HCT116 (cell line): ENCODE data around the gene PLEKHG3. TPM values are rescaled to one million over a fixed set of nuclear protein-coding genes. Genes with fewer than 3 reads are reported as not detected.

ENCODE experiments used
- ATAC-seq: fragments of 200-7000 bp; cut with Tn5 transposase; 2 replicates; pipeline ENCODE4 v1.9.1; 2020; ENCODE audit warnings: mild to moderate bottlenecking, moderate library complexity
- BruUV-seq: library from RNA; stranded (reverse); fragments of 400-500 nt; replicated peaks from 2 replicates; lab custom pipeline; 2021; lab: Mats Ljungman, UMichigan
- CTCF ChIA-PET: fragments of 300-600 bp; sonication (Branson Sonifier 250); formaldehyde crosslinking; loops from one replicate; lab custom pipeline; 2021; ENCODE audit warnings: antibody characterized with exemption; lab: Charles Lee
- POLR2A ChIA-PET: fragments of 300-600, 350-600 bp; sonication (Branson Sonifier 250); formaldehyde crosslinking; loops from one replicate; lab custom pipeline; 2021; ENCODE audit warnings: antibody characterized with exemption; lab: Charles Lee
- RAD21 ChIA-PET, 2 experiments: fragments of 300-600 bp; sonication (Branson Sonifier 250); formaldehyde crosslinking; loops; one replicate each; lab custom pipeline; 2023; ENCODE audit warnings: low total read pairs in 2 of 2; ENCODE audit not compliant: uncharacterized antibody in 2 of 2, unreplicated experiment in 2 of 2, low non-redundant PET in 1 of 2; lab: Charles Lee
- DNase-seq: peaks from one replicate; pipeline ENCODE4 v3.0.0-alpha.2; 2010; ENCODE audit warnings: low read depth, low spot score
- H2AFZ ChIP-seq: fragments of 200-600 bp; shearing (Covaris generic), sonication (generic); 2 replicates; pipeline ENCODE4 v1.6.1; 2017; ENCODE audit warnings: low read depth, mixed run types, mixed read lengths, antibody characterized with exemption, low read length; ENCODE audit not compliant: poor library complexity, severe bottlenecking
- H3K27ac ChIP-seq: 2 replicates; pipeline ENCODE4 v1.5.1; 2012; ENCODE audit warnings: low read depth, low read length
- H3K27me3 ChIP-seq: fragments of 200-600 bp; sonication (generic); 2 replicates; pipeline ENCODE4 v1.6.1; 2016; ENCODE audit warnings: mixed run types, low read length, mixed read lengths; ENCODE audit not compliant: insufficient read depth
- H3K36me3 ChIP-seq, 2 experiments: fragments of 200-500 bp in 1 of 2; fragments of 200-600 bp in 1 of 2; sonication (Bioruptor generic) in 1 of 2; sonication (generic) in 1 of 2; 2 replicates each; pipeline versions ENCODE4 v1.5.1 to v1.6.1; 2014 to 2016; ENCODE audit warnings: low read length in 2 of 2, inconsistent platforms in 1 of 2, mixed read lengths in 1 of 2, mixed run types in 1 of 2; ENCODE audit not compliant: insufficient read depth in 2 of 2, control insufficient read depth in 1 of 2
- H3K4me1 ChIP-seq, 2 experiments: fragments of 200-600 bp in 1 of 2; sonication (generic) in 1 of 2; 2 replicates each; pipeline versions ENCODE4 v1.5.1 to v1.6.1; 2012 to 2017; ENCODE audit warnings: low read length in 2 of 2, inconsistent platforms in 1 of 2, mild to moderate bottlenecking in 1 of 2, mixed read lengths in 1 of 2, mixed run types in 1 of 2, moderate library complexity in 1 of 2; ENCODE audit not compliant: insufficient read depth in 2 of 2, control insufficient read depth in 1 of 2
- H3K4me2 ChIP-seq: fragments of 200-600 bp; sonication (generic); 2 replicates; pipeline ENCODE4 v1.6.1; 2017; ENCODE audit warnings: mixed run types, low read length, mixed read lengths
- H3K4me3 ChIP-seq, 2 experiments: fragments of 200-600 bp in 1 of 2; sonication (generic) in 1 of 2; replicated peaks in 1 of 2; 2 replicates each; pipeline ENCODE4 v1.5.1; 2011 to 2016; ENCODE audit warnings: low read length in 2 of 2, control low read depth in 1 of 2, low read depth in 1 of 2, mild to moderate bottlenecking in 1 of 2, mixed read lengths in 1 of 2, mixed run types in 1 of 2
- H3K79me2 ChIP-seq: fragments of 200-600 bp; sonication (generic); 2 replicates; pipeline ENCODE4 v1.6.1; 2017; ENCODE audit warnings: mild to moderate bottlenecking, mixed run types, low read length, moderate library complexity, mixed read lengths; ENCODE audit not compliant: insufficient read depth
- H3K9ac ChIP-seq: fragments of 200-600 bp; sonication (generic); 2 replicates; pipeline ENCODE4 v1.6.1; 2016; ENCODE audit warnings: low read length, mixed read lengths
- H3K9me2 ChIP-seq: fragments of 200-600 bp; sonication (generic), shearing (Covaris generic); 2 replicates; pipeline ENCODE4 v1.6.1; 2017; ENCODE audit warnings: mixed run types, mild to moderate bottlenecking, moderate library complexity; ENCODE audit not compliant: insufficient read depth
- H3K9me3 ChIP-seq, 2 experiments: fragments of 200-500 bp in 1 of 2; fragments of 200-600 bp in 1 of 2; sonication (Bioruptor generic) in 1 of 2; sonication (generic) in 1 of 2; 2 replicates each; pipeline ENCODE4 v1.6.1; 2014 to 2017; ENCODE audit warnings: low read length in 2 of 2, mixed read lengths in 2 of 2, inconsistent platforms in 1 of 2, low read depth in 1 of 2, mild to moderate bottlenecking in 1 of 2, mixed run types in 1 of 2, moderate library complexity in 1 of 2; ENCODE audit not compliant: control insufficient read depth in 1 of 2, insufficient read depth in 1 of 2
- H4K20me1 ChIP-seq: fragments of 200-600 bp; sonication (generic), shearing (Covaris generic); 2 replicates; pipeline ENCODE4 v1.6.1; 2017; ENCODE audit warnings: mixed run types, mild to moderate bottlenecking, moderate library complexity; ENCODE audit not compliant: insufficient read depth
- CEBPB ChIP-seq: IDR thresholded peaks from 2 replicates; pipeline ENCODE4 v1.6.1; 2012; ENCODE audit warnings: low read depth
- CTCF ChIP-seq, 3 experiments: fragments of 200-600 bp in 1 of 3; sonication (generic) in 1 of 3; IDR thresholded peaks in 2 of 3; conservative IDR thresholded peaks in 1 of 3; 2 replicates each; pipeline ENCODE4 v1.5.1; 2012 to 2017; ENCODE audit warnings: low read depth in 2 of 3, low read length in 2 of 3, antibody characterized with exemption in 1 of 3, borderline replicate concordance in 1 of 3, control low read depth in 1 of 3, mild to moderate bottlenecking in 1 of 3, mixed read lengths in 1 of 3, mixed run types in 1 of 3, moderate library complexity in 1 of 3; ENCODE audit not compliant: insufficient read depth in 1 of 3
- EGR1 ChIP-seq: IDR thresholded peaks from 2 replicates; pipeline ENCODE4 v1.6.1; 2012; ENCODE audit warnings: low read depth
- ELF1 ChIP-seq: IDR thresholded peaks from 2 replicates; pipeline ENCODE4 v1.6.1; 2012; ENCODE audit warnings: low read depth, borderline replicate concordance
- MAX ChIP-seq: IDR thresholded peaks from 2 replicates; pipeline ENCODE4 v1.6.1; 2012
- SIN3A ChIP-seq: IDR thresholded peaks from 2 replicates; pipeline ENCODE4 v1.6.1; 2012; ENCODE audit warnings: low read depth
- SP1 ChIP-seq: IDR thresholded peaks from 2 replicates; pipeline ENCODE4 v1.6.1; 2012; ENCODE audit warnings: low read depth
- TCF7L2 ChIP-seq: IDR thresholded peaks from 2 replicates; pipeline ENCODE4 v1.7.0; 2011; ENCODE audit warnings: borderline replicate concordance, inconsistent platforms; ENCODE audit not compliant: insufficient read depth, insufficient read length; ENCODE audit errors: extremely low read depth
- YY1 ChIP-seq: IDR thresholded peaks from 2 replicates; pipeline ENCODE4 v1.6.1; 2011; ENCODE audit warnings: low read length, low read depth, moderate library complexity, mild to moderate bottlenecking; ENCODE audit not compliant: insufficient replicate concordance; ENCODE audit errors: extremely low read depth
- ZFX ChIP-seq: fragments of 450-650 bp; IDR thresholded peaks from 2 replicates; pipeline ENCODE4 v1.6.1; 2017
- intact Hi-C: fragments of 100-400 bp; cut with micrococcal nuclease; formaldehyde crosslinking; loops from 2 replicates; pipeline ENCODE4 v1.10.0; 2022
- total RNA-seq: library from RNA; stranded (reverse); gene quantifications from one replicate; pipeline ENCODE4 v1.2.1, GENCODE V29; 2021; ENCODE audit not compliant: unreplicated experiment
- TF ChIP-seq, protein P1 (sequence below): IDR thresholded peaks from 2 replicates; pipeline ENCODE4 v1.6.1; 2012

Gene PLEKHG3
- total RNA-seq, 1 experiment from 2014 or later, result 55.6 TPM

DNA sequence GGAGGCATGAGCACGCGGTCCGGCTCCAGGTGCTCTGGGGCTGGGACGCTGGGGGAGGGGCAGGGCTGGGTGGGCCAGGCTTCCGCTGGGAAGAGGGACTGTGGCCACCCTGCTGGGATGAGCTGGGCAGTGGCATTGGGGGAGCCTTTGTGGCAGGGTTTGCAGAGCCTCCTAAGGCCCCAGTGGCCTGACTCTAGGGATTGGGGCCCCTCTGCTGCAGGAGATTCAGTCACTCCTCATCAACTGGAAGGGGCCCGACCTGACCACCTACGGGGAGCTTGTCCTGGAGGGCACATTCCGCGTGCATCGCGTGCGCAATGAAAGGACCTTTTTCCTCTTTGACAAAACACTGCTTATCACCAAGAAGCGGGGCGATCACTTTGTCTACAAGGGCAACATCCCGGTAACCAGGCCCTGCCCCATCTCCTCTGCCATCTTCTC, 26.9 kb downstream of the PLEKHG3 start:
- no TSS peak for BruUV-seq
- CTCF ChIA-PET, result no interaction called here
- POLR2A ChIA-PET, result no interaction called here

More for the DNA sequence above, 26.9 kb downstream of the PLEKHG3 start:
- RAD21 ChIA-PET, result no interaction called here
- TF ChIP-seq MAX, result no peak
- no peak for TF ChIP-seq EGR1
- TF ChIP-seq SIN3A, result no peak
- TF ChIP-seq CTCF (IDR thresholded peaks at IDR 0.05 in 2 of 3, conservative IDR thresholded peaks at IDR 0.05 in 1 of 3; ENCODE audit: borderline replicate concordance in 1 of 3, insufficient read depth in 1 of 3, low read depth in 2 of 3, low read length in 2 of 3), result no peak
- TF ChIP-seq YY1, result no peak
- TF ChIP-seq ZFX, result no peak
- no peak for TF ChIP-seq ELF1
- TF ChIP-seq TCF7L2, result no peak
- TF ChIP-seq SP1, result no peak
- TF ChIP-seq, protein P1, sequence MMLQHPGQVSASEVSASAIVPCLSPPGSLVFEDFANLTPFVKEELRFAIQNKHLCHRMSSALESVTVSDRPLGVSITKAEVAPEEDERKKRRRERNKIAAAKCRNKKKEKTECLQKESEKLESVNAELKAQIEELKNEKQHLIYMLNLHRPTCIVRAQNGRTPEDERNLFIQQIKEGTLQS, result no peak
- TF ChIP-seq CEBPB, result no peak
- Histone ChIP-seq H3K9me2 (no peaks in the 10 kb centered on the region), H4K20me1 (peaks cover 4% of the 10 kb centered on the region; the same call in 1 of the 2 replicates), H3K27me3 (no peaks in the 10 kb centered on the region), H3K9ac (no peak overlapping the region), H3K27ac (no peak overlapping the region), H3K36me3 (peaks cover 31 to 34% of the 10 kb centered on the region in 2 experiments), H2AFZ (no peak overlapping the region), H3K79me2 (peaks cover 25% of the 10 kb centered on the region), H3K4me3 (no peak overlapping the region), H3K4me2 (no peak overlapping the region), H3K9me3 (no peaks in the 10 kb centered on the region), H3K4me1 (peaks cover 9 to 10% of the 10 kb centered on the region in 2 experiments)
- intact Hi-C loops, result no loop called here
- DNase-seq (no peak), ATAC-seq (no peak)
